ENCODE measurements around the gene SMARCAL1. TPM values are rescaled to one million over a fixed set of nuclear protein-coding genes. Genes with fewer than 3 reads are reported as not detected.
A peak's percentile ranks its signal among the peaks of the same experiment; 100 is the strongest.

Gene SMARCAL1
- total RNA-seq, 1 donor from 2014 or later = 10.5 TPM

DNA sequence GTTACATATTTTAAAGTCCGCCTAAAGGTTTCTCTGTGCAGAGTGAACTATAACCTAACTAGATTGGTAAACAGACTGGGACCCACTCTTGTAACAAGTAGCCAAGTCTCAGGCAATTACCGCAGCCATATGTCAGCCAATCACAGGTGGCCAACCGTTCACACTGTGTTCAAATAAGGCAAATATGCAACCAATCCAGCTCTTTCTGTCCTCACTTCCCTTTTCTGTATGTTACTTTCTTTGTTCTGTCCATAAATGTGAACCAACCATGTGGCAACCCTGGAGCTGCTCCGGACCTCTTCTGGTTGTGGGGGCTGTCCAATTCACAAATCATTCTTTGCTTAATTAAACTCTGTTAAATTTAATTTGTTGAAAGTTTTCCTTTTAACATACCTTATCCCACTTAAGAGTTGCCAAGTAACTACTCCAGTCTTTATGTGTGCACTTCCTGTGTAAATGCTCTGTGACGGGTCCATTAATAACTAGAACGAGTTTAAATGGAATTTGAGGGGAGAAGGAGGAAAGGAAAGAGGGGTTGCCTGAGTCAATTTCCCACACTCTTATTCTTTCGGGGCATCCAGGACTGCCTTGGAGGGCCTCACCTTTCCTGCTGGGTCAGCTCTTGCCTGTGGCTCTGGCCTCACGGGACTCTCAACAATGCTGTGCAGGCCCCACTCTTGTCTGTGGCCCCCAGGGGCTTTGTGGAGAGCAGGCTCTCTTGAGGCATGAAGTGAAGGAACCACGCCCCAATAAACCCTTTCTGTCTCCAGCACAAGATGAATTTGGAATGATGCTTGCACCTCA is 79.7 kb downstream of the SMARCAL1 start:
- intact Hi-C loops (cut with DNase I) = no loop called here

DNA sequence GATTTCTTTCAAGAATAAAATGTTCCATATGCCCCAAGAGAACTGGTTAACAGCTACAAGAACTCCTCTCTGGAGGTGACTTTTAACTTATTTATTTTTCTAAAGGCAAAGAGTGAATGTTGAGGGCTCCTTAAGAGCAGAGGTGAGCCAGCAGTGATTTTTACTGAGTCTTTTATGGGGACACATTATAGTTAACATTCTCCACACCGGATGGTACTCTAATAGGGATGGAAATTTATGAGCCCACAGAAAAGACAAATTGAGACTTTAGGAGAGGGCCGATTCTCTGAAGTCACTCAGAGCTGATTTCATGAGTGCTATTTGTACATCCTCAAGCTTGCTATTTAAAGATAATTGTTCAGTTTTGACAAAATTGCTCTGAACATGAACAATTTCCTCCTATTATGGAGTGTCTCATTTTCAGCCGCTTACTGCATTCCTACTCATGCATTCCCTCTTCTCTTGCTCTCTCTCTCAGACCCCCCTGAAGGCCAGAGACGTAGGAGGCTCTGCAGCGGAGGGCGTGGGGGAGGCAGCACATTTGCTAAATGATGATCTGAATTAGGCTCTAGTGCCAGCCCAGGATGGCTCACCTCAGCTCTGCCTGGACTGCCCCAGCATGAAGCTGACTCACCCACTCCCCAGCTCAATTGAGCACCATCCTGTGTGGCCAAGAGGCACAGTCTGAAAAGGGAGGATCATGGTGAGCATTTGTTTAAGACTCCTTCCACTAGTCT is 80.5 kb downstream of the SMARCAL1 start:
- intact Hi-C loops (cut with DNase I) = no loop called here
- ATAC-seq = no peak
- no peak for DNase-seq (ENCODE audit: missing footprints)

More for the DNA sequence above, 79.7 kb downstream of the SMARCAL1 start:
- no peak for ATAC-seq
- no peak for DNase-seq (ENCODE audit: missing footprints)

DNA sequence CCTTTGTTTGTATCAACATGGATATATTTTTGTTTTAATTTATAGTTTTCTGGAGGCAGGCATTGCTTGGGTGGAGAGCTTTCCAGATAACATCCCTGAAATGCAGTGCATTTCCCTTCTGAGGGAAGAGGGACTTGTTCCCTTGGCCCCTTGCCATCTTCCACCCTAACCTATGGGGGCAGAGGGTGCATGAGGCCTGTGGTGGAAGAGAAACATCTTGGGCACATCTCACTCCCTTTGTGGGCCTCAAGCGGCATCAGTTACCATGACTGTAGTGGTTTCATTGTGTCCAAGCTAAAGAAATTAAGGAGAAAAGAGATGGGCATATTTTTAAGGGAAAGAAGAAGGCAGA is 81.0 kb downstream of the SMARCAL1 start:
- no peak for ATAC-seq
- no peak for DNase-seq (ENCODE audit: missing footprints)
- intact Hi-C loops (cut with DNase I) = no loop called here

DNA sequence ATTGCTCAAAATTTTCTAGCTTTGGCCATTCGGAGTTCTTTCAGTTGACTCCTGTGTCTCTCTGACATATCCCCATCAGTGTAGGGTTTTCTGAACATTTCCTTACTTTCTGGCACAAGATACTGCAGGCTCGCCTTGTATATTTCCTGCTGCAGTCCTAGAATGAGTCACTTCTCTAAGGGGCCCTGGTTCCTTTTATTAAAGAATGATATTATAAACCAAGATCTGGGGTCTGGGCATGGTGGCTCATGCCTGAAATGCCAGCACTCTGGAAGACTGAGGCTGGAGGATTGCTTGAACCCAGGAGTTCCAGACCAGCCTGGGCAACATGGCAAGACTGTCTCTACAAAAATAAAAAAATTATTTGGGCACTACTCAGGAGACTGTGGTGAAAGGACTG is 83.4 kb downstream of the SMARCAL1 start:
- ATAC-seq (no peak), DNase-seq (ENCODE audit: missing footprints) (no peak)
- intact Hi-C loops (cut with DNase I) = no loop called here

DNA sequence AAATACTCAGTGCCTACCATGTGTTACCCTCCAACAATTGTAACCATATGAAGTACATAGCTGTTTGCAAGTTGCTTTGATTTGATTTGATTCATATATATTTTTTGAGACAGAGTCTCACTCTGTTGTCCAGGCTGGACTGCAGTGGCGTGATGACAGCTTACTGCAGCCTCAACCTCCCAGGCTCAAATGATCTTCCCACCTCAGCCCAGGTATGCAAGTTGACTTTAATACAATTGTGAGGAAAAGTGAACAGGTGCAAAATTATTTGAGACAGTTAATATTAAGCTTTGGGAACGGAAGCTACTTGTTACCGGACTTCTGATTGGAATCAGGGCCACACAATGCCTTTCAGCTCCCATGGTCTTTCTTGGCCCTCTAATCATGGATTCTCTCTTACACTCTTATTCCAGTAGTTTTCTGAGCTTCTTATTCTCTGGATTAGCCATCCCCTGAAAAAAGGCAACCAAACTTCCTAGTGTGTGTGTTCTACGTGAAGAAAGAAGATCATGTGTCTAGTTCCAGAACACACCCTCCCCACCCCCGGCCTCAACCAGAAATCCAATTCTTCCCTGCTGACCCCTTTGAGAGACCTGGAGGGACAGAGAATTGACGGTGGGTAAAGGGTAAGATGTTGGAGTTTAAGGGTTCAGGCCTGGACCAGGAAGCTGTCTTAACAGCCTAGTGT is 85.2 kb downstream of the SMARCAL1 start:
- no peak for DNase-seq (ENCODE audit: missing footprints)
- no peak for ATAC-seq
- intact Hi-C loops (cut with DNase I) = no loop called here

DNA sequence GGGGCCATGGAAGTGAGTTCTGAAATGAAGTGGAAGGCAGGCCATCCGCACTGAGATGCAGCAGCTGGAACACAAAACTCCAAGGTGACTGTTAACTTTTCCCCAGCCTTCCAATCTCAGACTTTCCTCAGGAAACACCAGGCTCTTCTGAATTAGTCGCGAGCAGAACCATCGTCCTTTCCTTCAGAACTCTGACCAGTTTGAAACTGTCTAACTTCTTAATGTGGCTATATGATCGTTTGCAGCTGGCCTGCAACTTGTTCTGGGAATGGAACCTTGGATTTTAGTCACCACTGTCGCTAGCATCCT is 85.7 kb downstream of the SMARCAL1 start:
- DNase-seq (ENCODE audit: missing footprints) = no peak
- no peak for ATAC-seq
- intact Hi-C loops (cut with DNase I) = no loop called here

DNA sequence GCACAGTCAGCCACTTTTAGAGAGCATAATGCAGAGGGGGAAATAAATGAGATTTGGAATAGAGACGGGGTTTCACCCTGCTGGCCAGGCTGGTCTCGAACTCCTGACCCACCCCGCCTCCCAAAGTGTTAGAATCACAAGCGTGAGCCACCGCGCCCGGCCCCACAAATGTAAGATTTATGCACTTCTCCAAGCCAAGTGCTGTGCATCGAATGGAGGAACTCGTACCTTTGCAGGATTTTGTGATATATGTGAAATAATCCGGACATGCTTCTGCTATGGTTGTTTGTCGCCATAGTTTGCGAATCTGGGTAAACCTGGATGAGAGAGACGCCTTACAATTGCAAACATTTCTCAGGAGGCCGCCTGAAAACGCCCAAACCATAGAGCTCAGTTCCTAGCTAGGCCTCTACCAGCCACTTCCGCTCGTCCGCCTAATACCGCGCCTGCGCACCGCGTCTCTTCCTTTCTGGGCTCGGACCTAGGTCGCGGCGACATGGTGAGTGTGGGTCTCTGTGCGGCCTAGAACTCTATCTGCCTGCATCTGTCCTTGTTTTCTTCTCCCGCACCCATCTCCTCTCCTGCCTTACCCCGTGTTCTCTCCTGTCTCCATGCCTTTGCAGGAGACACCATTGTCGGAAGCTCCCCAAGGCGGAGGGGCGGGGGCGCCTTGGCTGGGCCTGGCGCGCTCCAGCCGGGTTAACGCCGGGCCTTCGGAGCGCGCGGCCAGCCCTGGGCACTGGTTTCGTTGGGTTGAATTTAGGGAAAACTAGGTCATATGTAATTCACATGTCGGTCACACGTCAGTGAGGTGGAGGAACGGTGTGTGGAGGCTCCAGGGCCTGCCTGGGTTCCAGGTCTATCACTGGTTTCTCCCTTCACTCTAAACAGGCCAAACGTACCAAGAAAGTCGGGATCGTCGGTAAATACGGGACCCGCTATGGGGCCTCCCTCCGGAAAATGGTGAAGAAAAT is 86.4 kb downstream of the SMARCAL1 start, which contains the start of gene RPL37A:
RPL37A (plus strand) TSS at position 466 of the 974 bp plus-strand sequence; CDS start at position 497, 31 bp downstream.
- intact Hi-C loops (cut with DNase I) = no loop called here
- ATAC-seq (peak; percentile 97), DNase-seq (ENCODE audit: missing footprints) (peak; percentile 95)

DNA sequence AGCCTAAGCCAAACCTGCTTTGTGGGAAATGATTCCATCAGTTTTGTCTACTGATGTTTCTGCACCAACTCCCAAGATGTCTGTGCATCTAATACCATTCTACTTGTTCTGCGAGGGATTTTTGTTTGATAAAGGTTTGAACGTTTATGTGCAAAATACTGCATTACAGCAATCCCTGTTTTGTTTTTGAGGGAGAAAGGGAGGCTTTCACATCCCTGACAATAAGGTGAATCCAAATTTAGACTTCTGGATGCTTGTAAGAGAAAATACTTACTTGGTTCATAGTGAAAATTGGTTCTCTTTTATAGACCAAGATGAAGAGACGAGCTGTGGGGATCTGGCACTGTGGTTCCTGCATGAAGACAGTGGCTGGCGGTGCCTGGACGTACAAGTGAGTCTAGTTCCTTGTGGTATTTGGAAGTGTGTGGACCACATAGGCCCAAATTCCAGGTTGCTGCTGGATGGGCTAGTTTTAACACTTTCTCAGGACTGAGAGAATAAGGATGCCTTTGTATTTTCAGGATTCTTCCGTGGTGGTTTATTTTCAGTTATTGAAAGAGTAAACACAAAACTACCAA is 87.4 kb downstream of the SMARCAL1 start:
- intact Hi-C loops (cut with DNase I) = no loop called here
- DNase-seq (ENCODE audit: missing footprints) (no peak), ATAC-seq (no peak)

DNA sequence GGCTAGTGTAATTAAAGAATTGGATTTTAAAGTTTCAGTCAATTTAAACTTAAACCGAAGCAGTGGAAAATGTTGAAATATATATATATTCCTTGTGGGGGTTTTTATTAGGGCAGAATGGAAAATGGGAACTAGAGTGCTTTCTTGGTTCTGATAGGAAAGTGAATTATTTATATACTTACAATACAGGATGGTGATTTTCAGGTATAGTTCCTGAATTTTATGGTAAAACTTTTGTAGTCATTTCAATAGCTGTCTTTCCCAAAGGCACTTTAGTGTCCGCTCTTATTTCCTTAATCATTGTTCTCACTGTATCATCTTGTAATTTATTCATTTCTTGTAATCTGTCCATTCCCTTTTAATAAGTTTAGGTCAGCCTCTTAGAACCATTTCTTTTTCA is 88.3 kb downstream of the SMARCAL1 start:
- no peak for ATAC-seq
- intact Hi-C loops (cut with DNase I) = no loop called here
- DNase-seq (ENCODE audit: missing footprints) = no peak

DNA sequence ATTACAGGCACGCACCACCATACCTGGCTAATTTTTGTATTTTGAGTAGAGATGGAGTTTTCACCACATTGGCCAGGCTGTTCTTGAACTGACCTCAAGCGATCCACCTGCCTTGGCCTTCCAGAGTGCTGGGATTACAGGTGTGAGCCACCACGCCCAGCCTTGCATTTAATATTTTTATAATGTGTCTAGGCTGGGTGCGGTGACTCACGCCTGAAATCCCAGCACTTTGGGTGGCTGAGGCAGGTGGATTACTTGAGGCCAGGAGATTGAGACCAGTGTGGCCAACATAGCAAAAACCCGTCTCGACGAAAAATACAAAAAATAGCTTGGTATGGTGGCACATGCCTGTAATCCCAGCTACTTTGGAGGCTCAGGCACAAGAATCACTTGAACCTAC is 89.6 kb downstream of the SMARCAL1 start:
- ATAC-seq (no peak), DNase-seq (ENCODE audit: missing footprints) (no peak)
- intact Hi-C loops (cut with DNase I) = no loop called here

DNA sequence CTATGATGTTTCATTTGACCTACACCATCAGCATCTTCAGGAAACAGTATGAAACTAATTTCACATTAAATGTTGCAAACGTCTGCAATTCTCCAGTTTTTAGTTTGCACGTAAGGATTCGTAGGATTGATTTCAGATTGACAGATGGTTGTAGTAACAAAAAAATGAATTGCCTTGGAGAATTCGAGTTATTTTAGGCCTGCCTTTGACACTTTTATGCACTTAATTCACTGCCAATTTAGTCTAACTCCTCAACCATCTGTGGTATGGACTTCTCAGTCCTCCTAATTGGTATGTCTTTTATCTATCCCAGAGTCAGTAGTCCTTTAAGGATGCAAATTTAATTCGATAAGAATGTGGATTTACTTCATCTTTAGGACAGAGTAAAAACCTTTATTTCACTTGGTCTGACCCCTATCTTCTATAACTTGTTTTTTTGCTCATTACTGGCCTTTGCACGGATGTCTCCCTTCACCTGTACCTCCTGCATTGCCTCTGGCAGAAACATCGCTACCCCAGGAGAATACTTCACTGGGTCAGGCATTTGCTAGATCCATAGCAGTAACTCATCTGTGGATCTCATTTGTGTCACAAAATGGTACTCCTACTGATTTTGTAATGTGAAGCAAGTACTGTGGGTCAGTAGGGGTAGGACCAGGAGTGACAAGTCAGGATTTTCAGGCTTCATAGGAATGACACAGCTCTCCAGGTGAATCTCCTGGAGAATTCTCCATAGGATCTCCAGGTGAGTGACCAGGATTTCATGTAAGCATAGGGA is 90.3 kb downstream of the SMARCAL1 start:
- intact Hi-C loops (cut with DNase I) = no loop called here
- no peak for DNase-seq (ENCODE audit: missing footprints)

DNA sequence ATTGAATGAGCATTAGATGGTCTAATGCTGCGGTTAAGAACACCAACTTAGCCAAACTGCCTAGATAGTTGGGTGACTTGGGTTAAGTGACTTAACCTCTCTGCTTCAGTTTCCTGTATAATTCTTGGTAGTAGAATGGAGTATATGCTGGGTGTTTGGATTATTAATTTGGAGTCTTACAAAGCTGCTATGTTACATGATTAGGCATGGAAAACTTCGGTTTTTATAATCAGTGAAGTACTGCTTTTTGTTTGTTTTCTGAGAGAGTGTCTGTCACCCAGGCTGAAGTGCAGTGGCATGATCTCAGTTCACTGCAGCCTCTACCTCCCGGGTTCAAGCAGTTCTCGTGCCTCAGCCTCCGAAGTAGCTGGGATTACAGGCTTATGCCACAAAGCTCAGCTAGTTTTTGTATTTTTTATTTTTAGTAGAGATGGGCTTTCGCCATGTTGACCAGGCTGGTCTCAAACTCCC is 90.9 kb downstream of the SMARCAL1 start:
- ATAC-seq (no peak), DNase-seq (ENCODE audit: missing footprints) (no peak)
- intact Hi-C loops (cut with DNase I) = no loop called here

More for the DNA sequence above, 90.3 kb downstream of the SMARCAL1 start:
- ATAC-seq = no peak

DNA sequence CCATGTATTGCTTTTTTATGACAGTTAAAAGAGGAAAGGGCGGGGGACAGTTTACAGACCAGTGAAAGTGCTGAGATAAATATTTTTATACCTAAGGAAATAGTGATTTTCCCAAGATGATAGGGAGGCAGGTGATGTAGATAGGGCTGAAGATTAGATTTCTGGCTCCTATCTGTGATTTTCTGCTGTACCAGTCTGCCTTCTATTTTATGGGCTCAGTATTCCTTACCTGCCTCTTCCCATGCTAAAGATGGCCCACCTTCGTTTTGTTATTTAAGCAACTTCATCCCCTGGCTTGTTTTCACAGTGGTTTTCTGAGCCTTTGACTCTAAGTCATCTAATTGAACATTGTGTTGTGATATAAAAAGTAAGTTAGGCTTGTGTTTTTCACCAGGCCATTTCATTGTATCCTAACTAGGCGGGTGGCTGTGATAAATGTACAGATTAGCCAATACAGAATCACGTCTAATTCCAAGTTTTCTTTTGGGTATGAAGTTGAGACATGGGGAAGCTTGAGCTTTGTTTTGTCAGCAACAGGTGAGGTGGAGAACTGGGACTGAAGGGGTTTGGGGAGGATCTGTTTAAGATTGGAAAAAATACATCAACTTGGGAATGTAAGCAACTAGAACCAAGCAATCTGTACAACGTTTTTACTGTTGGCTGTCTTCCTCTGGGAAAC is 91.6 kb downstream of the SMARCAL1 start:
- DNase-seq (ENCODE audit: missing footprints) = no peak
- intact Hi-C loops (cut with DNase I) = no loop called here
- ATAC-seq = no peak

DNA sequence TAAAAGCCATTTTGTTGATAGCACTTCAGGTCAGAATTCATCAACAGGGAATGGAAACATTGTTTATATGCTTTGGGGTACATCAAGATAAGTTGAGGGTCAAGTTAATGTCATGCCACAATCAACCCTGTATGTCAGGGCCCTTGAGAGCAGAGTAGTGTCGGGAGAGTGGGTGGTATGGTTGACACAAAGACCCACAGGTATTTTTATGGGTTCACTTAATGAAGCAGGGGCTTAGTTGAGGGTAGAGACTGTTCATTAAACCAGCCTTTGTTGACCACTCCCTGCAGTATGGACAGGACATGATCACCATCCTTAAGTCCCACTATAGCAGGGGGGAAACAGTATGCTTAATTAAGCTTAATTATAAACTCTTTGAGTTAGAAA is 92.1 kb downstream of the SMARCAL1 start:
- no peak for DNase-seq (ENCODE audit: missing footprints)
- intact Hi-C loops (cut with DNase I) = no loop called here
- ATAC-seq = no peak

DNA sequence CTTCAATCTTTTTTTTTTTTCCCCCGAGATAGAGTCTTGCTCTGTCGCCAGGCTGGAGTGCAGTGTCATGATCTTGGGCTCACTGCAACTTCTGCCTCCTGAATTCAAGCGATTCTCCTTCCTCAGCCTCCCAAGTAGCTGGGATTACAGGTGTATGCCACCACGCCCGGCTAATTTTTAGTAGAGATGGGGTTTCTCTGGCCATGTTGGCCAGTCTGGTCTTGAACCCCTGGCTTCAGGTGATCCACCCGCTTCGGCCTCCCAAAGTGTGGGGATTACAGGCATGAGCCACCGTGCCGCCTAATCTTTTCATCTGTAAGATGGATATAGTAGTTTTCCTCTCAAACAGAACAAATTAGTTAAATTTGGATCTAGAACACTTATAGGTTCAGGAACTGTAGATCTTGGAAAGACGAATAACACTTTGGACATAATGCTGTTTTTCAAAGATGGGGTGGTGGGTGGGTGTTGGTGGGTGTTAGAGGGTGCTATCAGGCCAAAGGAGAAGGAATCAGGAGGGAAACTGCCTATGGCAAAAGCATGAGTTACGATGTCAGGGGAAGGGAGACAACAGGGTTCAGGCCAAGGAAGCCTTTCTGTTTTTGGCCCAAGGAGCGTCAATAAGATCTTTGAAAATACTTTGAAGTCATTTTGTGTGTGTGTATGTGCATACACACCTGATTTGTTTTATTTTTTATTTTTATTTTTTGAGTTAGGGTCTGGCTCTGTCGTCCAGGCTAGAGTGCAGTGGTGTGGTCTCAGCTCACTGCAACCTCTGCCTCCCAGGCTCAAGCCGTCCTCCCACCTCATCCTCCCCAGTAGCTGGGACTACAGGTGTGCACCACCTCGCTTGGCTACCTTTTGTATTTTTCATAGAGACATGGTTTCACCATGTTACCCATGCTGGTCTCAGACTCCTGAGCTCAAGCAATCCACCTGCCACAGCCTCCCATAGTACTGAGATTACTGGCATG is 93.1 kb downstream of the SMARCAL1 start:
- intact Hi-C loops (cut with DNase I) = no loop called here
- DNase-seq (ENCODE audit: missing footprints) = no peak
- ATAC-seq = no peak
